Right lobe of liver (tissue), 6 donors: Measurements from ENCODE around the gene DNAJA1. TPM values are rescaled to one million over a fixed set of nuclear protein-coding genes. Genes with fewer than 3 reads are reported as not detected.

Experiments used
- ATAC-seq, 4 donors: fragments of 200-7000 bp; cut with Tn5 transposase; one replicate each; pipeline ENCODE4 v1.9.1; 2020; ENCODE audit warnings: mild to moderate bottlenecking in 4 of 4, moderate library complexity in 4 of 4
- DNase-seq, 3 donors: peaks; one replicate each; pipeline ENCODE4 v3.0.0-alpha.2; 2020
- H3K27ac ChIP-seq, 3 donors: fragments of 200-600 bp; one replicate each; pipeline ENCODE4 v1.8.0; 2022
- H3K27me3 ChIP-seq, 2 donors: fragments of 200-600 bp; one replicate each; pipeline ENCODE4 v1.8.0; 2022
- H3K36me3 ChIP-seq, 4 donors: fragments of 200-600 bp; sonication (generic) in 1 of 4; one replicate each; pipeline versions ENCODE4 v1.5.1 to v1.8.0; 2017 to 2022; ENCODE audit warnings: control low read depth in 1 of 4
- H3K4me1 ChIP-seq, 4 donors: fragments of 200-600 bp; sonication (generic) in 1 of 4; one replicate each; pipeline versions ENCODE4 v1.5.1 to v1.8.0; 2017 to 2022; ENCODE audit warnings: control low read depth in 1 of 4
- H3K4me3 ChIP-seq, 3 donors: fragments of 200-600 bp; one replicate each; pipeline ENCODE4 v1.8.0; 2022
- H3K9me3 ChIP-seq, 4 donors: fragments of 200-600 bp; sonication (generic) in 1 of 4; one replicate each; pipeline versions ENCODE4 v1.5.1 to v1.8.0; 2017 to 2022; ENCODE audit warnings: control low read depth in 1 of 4
- POLR2A ChIP-seq: fragments of 450-650 bp; IDR thresholded peaks from one replicate; pipeline ENCODE4 v1.6.1; 2017; ENCODE audit warnings: antibody characterized with exemption, mild to moderate bottlenecking
- WGBS: methylation state at CpG from one replicate; pipeline ENCODE4 v1.1.6; 2018; ENCODE audit warnings: low coverage, low lambda C conversion rate; ENCODE audit not compliant: insufficient coverage; ENCODE audit errors: missing lambda C conversion rate; 5-methylcytosine and 5-hydroxymethylcytosine counted together
- intact Hi-C, 2 donors: fragments of 100-400 bp; cut with DNase I; formaldehyde crosslinking; loops; one replicate each; pipeline versions ENCODE4 v1.11.2 to v1.14.1; 2022
- total RNA-seq, 6 experiments: library from RNA; depleted of rRNA in 2 of 6; stranded (reverse); fragments of >200 nt in 2 of 6; fragmentation: NEBNext Ultra II Directional in 3 of 6; extraction: Animal tissue kit (Norgen Biotek cat#: 25700) in 3 of 6; gene quantifications; one replicate each; pipeline versions ENCODE4 v1.1.0 to v1.2.4, GENCODE V29; 2016 to 2023
- TF ChIP-seq, protein P1 (sequence below), 4 donors: fragments of 200-600 bp in 3 of 4; fragments of 450-650 bp in 1 of 4; IDR thresholded peaks; one replicate each; pipeline versions ENCODE4 v1.5.1 to v1.8.0; 2016 to 2022; ENCODE audit warnings: antibody characterized with exemption in 4 of 4, mild to moderate bottlenecking in 2 of 4
- donor health status: DM: no; HTN: yes; CAD: no.
- donor health status: DM: no; HTN: no; CAD: no.
- donor health status: DM: no; HTN: no; CAD: no.
- donor health status: DM: no; HTN: yes; CAD: no.
- donor health status: DM: no; HTN: yes; CAD: no.

DNAJA1 gene
- total RNA-seq, 6 experiments from 2014 or later: 60.1 to 130 (median 93.9) TPM

DNA sequence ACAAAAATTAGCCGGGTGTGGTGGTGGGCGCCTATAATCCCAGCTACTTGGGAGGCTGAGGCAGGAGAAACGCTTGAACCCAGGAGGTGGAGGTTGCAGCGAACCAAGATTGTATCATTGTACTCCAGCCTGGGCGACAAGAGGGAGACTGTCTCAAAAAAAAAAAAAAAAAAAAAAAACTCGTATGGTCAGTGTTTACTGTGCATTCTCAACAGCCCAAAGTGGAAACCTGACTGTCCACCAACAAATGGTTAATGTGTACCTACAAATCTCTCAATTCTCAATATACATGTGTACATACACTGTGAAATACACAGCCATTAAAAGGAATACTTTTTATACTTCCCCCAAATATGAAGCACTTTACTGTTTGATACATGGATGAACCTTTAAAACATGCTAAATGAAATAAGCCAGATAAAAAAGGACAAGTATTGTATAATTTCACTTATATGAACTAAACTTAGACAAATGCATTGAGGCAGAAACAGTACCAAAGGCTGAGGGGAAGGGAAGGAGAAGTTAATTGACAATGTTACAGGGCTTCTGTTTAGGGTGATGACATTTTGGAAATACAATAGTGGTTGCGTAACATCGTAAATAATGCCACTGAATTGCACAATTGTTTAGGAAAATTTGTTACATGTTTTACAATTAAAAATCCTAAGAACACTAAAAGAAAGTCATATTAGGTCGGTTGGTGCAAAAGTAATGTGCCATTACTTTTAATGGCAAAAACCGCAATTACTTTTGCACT, 16.5 kb downstream of the DNAJA1 start:
- Histone ChIP-seq H3K4me3 (no peak overlapping the region), H3K36me3 (peaks cover 0 to 40% (median 21%) of the 10 kb centered on the region in 4 donors), H3K9me3 (no peaks in the 10 kb centered on the region), H3K27ac (peak overlapping the region; percentile 36 to 96 (median 66)), H3K4me1 (peaks cover 0 to 55% (median 17%) of the 10 kb centered on the region in 4 donors), H3K27me3 (no peaks in the 10 kb centered on the region)
- intact Hi-C loops: no loop called here
- TF ChIP-seq, protein P1, sequence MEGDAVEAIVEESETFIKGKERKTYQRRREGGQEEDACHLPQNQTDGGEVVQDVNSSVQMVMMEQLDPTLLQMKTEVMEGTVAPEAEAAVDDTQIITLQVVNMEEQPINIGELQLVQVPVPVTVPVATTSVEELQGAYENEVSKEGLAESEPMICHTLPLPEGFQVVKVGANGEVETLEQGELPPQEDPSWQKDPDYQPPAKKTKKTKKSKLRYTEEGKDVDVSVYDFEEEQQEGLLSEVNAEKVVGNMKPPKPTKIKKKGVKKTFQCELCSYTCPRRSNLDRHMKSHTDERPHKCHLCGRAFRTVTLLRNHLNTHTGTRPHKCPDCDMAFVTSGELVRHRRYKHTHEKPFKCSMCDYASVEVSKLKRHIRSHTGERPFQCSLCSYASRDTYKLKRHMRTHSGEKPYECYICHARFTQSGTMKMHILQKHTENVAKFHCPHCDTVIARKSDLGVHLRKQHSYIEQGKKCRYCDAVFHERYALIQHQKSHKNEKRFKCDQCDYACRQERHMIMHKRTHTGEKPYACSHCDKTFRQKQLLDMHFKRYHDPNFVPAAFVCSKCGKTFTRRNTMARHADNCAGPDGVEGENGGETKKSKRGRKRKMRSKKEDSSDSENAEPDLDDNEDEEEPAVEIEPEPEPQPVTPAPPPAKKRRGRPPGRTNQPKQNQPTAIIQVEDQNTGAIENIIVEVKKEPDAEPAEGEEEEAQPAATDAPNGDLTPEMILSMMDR (IDR thresholded peaks at IDR 0.05): no peak
- TF ChIP-seq POLR2A: no peak
- 54% methylated on average over 8 of the region's 10 CpGs for WGBS
- peak in 3 of 4 donors; percentile 25 to 34 (median 26) for ATAC-seq
- no peak for DNase-seq

GRCh38 chr9:33042473-33042872, 17.4 kb downstream of the DNAJA1 start:
- DNase-seq (no peak), ATAC-seq (peak; percentile 64 to 75 (median 70))
- 24% methylated on average over 8 of the region's 8 CpGs for WGBS
- H3K4me1 ChIP-seq: peaks cover 0 to 55% (median 17%) of the 10 kb centered on the region in 4 donors
- H3K27me3 ChIP-seq: no peaks in the 10 kb centered on the region
- H3K36me3 ChIP-seq: peaks cover 0 to 39% (median 17%) of the 10 kb centered on the region in 4 donors
- H3K9me3 ChIP-seq: no peaks in the 10 kb centered on the region
- TF ChIP-seq, protein P1 (IDR thresholded peaks at IDR 0.05): no peak
- intact Hi-C loops: no loop called here
- H3K4me3 ChIP-seq: no peak overlapping the region
- peak overlapping the region; percentile 36 to 96 (median 66) for H3K27ac ChIP-seq

DNA sequence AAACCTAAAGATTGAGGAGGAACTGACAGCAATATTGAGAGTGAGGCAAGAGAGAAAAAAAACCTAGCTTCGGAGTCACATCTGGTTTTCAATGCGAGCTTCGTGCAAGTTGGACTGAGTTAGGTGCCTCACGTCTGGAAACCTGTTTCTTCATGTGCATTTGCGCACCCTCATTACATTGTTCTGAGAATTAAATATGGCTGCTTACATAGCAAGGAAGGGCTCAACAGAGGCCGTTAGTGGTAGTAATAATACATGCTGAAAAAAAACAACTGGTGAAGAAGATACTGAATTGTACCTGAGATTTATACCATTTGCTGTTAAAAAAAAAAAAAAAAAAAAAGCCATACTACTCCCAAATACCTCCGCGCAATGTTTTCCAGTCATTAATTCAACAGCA, 18.6 kb downstream of the DNAJA1 start:
- intact Hi-C loops: no loop called here
- H3K4me1 ChIP-seq: peaks cover 0 to 55% (median 17%) of the 10 kb centered on the region in 4 donors
- DNase-seq (no peak), ATAC-seq (no peak)
- H3K4me3 ChIP-seq: peak overlapping the region; percentile 59 to 69 (median 68)
- TF ChIP-seq POLR2A: no peak
- TF ChIP-seq, protein P1 (IDR thresholded peaks at IDR 0.05): no peak
- H3K9me3 ChIP-seq: no peaks in the 10 kb centered on the region
- H3K27ac ChIP-seq: peak overlapping the region; percentile 89 to 97 (median 96)
- 62% methylated on average over 8 of the region's 8 CpGs for WGBS
- H3K27me3 ChIP-seq: no peaks in the 10 kb centered on the region
- H3K36me3 ChIP-seq: peaks cover 0 to 35% (median 12%) of the 10 kb centered on the region in 4 donors

DNA sequence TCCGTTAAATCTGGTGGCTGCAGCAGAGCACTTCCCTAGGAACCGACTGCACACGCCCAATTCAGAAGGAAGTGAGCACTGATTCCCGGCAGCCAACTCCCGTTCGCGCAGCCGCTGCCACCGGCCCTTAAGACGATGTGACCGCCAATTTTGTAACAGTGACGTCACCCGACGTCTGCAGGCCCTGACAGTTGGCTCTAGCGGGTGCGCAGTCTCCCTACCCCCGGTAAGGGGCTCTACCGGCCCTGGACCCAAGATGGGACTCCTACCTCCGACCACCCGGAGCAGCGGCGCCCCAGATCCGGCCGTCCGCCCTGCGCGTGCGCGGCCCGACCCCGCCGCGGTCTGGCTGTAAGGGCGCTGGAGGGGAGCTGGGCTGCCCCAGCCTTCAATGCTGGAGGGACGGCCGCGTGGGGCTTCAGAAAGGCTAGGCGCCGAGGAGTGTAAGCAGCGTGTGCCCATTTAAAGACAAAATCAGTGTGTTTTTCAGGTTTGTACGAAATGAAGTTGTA, 19.1 kb downstream of the DNAJA1 start:
- intact Hi-C loops: no loop called here
- no peak for TF ChIP-seq POLR2A
- TF ChIP-seq, protein P1 (IDR thresholded peaks at IDR 0.05): no peak
- no peaks in the 10 kb centered on the region for H3K9me3 ChIP-seq
- H3K4me3 ChIP-seq: peak overlapping the region; percentile 59 to 69 (median 68)
- ATAC-seq: peak; percentile 72 to 80 (median 76)
- no peaks in the 10 kb centered on the region for H3K27me3 ChIP-seq
- H3K4me1 ChIP-seq: peaks cover 0 to 49% (median 17%) of the 10 kb centered on the region in 4 donors
- H3K27ac ChIP-seq: peak overlapping the region; percentile 89 to 97 (median 96)
- H3K36me3 ChIP-seq: peaks cover 0 to 29% (median 9%) of the 10 kb centered on the region in 4 donors
- WGBS: under 1% methylated on average over 19 of the region's 41 CpGs
- peak; percentile 84 to 88 (median 86) for DNase-seq
